GM18508 (cell line): Measurements from ENCODE around the gene NOL7.

ENCODE experiments used
- ATAC-seq: cut with Tn5 transposase; IDR thresholded peaks from one replicate; pipeline ENCODE4 v1.9.1; 2021; ENCODE audit warnings: moderate number of reproducible peaks; ENCODE audit not compliant: insufficient read depth, unreplicated experiment

Gene NOL7

DNA sequence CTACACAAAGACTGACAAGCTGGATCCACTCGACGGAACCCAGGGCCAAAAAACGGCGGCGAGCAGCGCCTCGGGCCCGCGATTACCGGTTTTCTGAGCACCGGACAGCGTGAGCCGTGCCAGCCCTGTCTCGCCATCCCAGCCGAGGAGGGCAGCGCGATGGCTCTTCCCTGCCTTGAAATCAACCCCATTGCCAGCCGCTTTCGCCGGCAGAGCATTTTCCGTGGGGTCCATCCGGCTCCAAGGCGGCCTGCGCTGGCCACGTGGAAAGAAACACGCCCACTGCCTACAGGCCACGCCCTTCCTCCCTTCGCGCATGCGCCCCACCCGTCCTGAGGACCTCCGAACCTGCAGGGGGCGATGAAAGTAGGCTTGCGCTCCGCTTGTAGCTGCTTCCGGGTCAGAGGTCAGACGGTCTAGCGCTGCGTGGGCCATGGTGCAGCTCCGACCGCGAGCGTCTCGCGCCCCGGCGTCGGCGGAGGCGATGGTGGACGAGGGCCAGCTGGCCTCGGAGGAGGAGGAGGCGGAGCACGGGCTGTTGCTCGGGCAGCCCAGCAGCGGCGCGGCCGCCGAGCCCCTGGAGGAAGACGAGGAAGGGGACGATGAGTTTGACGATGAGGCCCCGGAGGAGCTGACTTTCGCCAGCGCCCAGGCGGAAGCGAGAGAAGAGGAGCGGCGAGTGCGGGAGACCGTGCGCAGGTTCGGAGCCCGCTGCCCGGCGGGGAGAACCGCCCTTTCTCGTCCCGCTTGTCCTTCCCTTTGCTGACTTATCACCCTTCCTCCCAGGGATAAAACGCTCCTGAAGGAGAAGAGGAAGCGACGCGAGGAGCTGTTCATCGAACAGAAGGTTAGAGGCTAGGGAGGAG lies at the start of gene NOL7:
NOL7 (plus strand) TSS at position 410 of the 866 bp plus-strand sequence; CDS start at position 434, 24 bp downstream.
- peak; percentile 88 for ATAC-seq

DNA sequence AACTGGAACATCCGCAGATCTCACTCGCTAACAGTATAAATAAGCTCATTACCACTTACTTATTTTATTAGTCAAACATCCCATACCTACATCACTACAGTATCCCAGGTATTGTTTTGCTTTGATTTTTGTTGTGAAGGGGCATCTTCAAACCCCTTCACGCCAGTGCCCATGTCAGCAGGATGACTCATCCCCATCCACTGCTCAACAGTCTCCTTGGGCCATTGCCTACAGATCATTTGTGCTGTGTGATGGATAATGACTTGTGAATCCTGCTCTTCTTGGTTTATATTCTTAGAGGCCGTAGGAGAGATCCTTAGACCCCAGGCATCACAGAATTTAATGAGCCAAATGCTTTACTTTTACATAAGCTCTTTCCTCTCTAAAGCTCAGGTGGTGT lies 49.2 kb upstream of the NOL7 start:
- no peak for ATAC-seq

DNA sequence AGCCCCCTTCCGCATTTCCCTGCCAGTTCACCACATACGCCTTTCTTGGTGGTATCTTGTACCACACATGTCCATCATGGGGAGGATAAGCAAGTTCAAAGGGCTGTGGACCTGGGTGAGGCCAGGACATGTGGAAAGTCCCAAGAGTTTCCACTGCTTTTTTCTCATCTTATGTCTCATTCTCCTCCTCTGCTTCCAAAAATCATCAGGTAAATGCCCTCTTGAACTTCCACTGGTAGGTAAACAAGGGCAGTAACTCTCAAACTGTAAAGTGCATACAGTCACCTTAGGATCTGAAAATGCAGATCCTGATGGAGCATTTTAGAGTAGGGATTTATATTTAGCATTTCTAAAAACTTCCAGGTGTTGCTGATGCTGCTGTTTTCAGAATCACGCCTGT lies 48.6 kb upstream of the NOL7 start:
- ATAC-seq: no peak

DNA sequence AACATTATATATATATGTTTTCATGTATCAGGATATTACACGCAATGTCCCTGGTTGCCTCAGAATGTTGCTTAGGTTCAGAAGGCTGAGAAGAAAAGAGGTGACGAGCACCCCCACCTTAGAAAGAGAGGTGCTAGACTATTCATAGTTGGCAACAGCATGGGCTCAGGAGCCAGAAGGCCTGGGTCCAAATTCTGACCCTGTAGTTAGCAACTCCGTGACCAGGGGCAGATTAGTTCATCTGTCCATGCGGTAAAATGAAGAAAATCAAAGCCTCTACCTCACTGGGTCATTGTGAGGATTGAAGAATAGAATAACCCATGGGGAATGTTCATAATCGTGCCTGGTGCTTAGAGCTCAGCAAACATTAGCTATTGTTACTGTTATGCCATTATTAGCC lies 46.2 kb upstream of the NOL7 start:
- no peak for ATAC-seq

DNA sequence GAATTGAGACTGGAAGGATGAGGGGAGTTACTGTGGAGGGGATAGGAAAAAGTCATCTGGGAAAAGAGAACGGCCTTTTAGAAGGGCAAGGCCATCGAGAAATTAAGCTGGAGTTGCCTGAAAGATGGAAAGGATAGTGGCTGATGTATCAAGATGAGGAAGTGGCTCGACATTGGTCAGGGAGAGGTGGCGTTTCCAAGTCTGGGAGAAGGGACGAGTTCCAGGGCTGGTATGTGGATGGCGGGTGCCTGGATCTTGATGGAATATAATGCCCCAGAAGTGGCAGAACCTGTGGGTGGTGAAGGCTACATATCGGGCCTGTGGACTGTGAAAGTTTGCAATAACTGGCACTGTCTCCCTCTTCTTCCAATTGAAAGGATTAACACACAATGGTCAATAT lies 42.9 kb upstream of the NOL7 start:
- ATAC-seq: no peak

DNA sequence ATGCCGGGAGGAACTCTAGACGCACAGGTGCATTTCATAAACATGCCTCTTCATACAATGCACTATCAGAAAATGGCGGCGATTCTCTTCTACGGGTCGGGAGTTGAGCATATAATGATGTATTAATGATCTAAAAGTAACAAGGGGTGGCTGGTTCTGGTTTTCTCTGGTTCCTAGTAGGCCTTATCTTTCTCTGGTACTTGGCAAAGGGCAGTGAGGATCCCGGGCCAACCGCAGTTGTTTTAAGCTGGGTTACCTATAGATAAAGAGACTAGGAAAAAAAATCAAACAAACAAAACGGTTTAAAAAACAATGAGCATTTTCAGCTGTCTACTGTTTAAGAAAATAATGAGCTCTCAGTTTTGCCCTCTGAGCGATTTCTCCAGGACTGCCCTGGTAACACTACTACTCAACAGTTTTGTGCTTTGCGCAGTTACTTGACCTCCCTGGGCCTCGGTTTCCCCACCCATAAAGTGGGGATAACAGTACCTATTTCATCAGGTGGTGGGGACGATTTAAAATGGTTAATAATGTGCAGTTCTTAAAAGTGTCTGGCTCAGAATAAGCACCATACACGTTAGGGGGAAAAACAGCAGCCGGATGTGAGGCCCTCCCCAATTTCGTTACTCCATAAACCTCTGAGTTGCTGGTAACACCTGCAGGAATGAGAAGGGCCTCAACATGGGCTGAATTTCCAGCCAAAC lies 42.0 kb upstream of the NOL7 start:
- ATAC-seq: no peak

DNA sequence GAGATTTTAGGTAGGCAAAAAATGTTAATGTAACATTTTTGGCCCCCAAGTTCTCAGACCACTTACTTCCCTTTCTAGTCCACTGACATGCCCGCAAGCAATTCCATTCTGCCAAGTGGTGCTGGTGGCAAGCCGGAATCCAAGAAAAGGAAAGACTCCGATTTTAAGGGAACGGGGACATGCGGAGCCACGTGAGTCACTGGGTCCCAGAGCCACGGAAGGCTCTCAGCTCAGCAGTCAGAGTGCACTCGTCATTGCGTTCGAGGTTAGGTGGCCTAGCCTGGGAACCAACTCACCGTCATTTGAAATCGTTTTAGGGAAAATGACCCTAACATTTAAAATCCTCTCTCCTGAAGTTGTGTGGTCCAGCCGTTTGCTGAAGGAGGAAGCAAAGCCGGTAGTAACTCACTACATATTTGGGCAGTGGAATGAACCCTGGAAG lies 41.4 kb upstream of the NOL7 start:
- no peak for ATAC-seq

DNA sequence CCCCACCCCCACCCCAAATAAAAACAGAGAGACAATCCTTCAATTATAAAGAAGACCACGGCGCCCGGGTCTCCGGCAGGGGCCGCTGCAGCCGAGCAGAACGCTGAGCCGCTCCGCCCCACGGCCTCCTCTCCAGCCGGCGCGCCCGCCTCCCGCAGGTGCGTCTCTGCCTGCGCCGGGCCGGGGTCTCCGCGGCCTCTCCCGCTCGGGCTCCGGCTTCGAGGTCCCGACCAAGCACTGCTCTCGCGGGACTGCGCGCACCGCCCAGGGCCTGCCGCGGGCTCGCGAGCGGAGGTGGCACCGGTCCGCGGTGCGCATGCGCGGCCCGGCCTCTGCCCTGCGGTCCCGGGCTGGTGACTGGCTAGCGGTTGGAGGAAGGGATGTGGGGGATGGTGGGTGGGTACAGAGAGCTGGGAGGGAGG lies 41.0 kb upstream of the NOL7 start:
- ATAC-seq: peak; percentile 60

DNA sequence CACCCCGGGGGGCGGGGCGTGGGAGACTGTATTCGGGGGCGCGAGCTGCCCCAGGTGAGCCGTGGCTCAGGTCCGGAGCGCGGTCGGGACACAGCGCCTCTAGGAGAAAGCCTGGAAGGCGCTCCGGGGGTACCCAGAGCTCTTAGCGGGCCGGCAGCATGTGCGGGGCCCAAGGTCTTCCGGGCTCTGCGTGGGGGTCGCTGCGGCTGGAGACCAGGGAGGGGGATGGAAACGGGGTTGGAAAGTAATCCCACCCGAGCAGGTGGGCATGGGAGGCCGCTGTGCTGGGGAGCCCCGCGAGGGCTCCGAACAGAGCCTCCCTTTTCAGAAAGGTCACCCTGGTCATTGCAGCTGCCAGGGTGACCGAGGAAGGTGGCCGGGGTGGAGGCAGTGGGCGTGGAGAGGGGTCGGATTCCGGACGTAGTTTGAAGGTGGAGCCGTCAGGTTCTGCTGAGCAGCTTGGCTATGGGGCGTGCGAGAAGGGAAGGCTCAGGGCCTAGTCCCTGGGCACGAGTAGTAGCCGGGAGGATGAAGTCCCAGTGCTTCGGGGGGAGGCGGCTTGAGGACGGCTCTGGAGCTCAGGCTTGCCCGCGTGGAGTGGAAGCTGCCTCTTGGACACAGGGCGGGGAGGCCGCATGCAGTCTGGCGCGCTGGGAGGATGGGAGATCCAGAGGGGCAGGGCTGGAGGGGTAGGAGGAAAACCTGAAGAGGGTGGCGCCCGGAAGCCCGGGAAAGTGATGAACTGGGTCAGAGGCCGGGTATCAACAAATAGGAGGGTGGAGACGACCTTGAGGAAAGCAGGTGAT lies 40.4 kb upstream of the NOL7 start, which contains the start of gene SIRT5:
SIRT5 (plus strand) TSS at position 31 of the 806 bp plus-strand sequence. CDS start 9,510 bp downstream, outside the sequence.
- peak; percentile 40 for ATAC-seq

DNA sequence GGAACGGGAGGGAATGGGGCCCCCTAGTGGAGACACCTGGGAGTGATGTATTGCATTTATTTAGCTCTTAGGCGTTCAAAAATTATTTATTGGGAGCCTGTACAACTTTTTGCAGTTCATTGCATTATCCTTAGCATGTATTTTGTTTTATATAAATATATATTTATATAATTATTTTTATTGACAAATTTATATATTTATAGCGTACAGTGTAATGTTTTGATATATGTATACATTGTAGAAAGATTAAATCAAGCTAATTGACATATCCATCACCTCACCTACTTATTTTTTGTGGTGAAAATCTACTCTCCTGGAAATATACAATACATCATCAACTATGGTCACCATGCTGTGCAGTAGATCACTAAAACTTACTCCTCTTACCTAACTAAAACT lies 39.8 kb upstream of the NOL7 start:
- no peak for ATAC-seq

DNA sequence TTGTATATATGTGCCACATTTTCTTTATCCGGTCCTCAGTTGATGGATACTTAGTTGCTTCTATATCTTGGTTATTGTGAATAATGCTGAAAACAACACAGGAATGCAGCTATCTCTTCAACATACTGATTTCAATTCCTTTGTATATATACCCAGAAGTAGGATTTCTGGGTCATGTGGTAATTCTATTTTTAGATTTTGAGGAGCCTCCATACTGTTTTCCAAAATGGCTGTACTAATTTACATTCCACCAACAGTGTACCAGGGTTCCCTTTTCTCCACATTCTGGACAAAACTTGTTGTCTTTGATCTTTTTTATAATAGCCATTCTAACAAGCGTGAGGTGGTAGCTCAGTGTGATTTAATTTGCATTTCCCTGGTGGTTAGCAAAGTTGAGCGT lies 39.1 kb upstream of the NOL7 start:
- no peak for ATAC-seq

DNA sequence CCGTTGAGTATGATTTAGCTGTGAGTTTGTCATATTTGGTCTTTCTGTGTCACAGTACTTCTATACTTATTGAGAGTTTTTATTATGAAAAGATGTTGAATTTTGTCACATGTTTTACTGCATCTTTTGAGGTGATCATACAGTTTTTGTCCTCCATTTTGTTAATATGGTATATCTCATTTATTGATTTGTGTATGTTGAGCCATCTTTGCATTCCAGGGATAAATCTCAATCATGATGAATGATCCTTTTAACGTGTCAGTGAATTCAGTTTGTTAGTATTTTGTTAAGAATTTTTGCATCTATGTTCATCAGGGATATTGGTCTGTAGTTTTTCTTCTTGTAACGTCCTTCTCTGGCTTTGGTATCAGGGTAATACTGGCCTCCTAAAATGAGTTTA lies 37.2 kb upstream of the NOL7 start:
- ATAC-seq: no peak

DNA sequence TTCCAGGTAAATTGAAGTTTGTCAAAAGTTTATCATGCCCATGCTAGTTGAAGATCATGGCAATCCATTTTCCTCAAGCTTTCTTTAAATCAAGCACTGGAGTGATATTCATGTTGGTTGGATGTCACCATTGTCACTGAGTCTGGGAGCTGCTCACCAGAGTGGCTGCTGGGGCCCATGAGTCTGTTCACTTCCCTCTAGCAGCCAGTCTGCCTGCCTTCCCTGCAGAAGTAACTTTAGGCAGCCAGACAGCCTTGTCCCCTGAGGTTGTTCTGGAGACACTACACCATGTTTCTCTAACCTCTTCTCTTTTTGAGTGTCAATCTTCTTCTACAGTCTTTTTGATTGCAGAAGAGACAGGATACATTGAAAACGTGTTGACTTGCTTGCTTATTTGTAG lies 35.2 kb upstream of the NOL7 start:
- ATAC-seq: no peak

DNA sequence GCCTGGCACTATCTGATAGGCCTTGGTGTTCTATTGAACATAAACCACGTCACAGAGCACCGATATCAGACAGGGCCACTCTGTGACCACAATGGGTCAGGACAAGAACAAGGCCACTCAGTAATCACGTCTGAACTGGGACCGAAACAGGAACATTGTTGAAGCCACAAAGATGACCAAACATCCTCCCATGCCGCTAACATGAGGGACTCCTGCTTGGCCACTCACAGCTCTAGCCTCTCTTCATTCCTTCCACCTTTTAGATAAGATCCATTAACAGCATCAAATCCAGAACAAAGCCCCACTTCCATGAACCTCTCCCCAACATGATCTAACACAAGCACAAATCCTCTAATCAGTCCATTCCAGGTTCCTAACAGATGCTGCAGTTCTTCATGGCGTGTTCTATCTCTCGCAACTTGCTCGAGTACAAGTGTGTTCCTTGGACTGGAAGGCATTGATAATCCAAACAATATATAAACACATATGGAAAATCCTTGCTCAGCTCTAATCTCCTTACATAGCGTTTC lies 33.4 kb upstream of the NOL7 start:
- ATAC-seq: no peak

DNA sequence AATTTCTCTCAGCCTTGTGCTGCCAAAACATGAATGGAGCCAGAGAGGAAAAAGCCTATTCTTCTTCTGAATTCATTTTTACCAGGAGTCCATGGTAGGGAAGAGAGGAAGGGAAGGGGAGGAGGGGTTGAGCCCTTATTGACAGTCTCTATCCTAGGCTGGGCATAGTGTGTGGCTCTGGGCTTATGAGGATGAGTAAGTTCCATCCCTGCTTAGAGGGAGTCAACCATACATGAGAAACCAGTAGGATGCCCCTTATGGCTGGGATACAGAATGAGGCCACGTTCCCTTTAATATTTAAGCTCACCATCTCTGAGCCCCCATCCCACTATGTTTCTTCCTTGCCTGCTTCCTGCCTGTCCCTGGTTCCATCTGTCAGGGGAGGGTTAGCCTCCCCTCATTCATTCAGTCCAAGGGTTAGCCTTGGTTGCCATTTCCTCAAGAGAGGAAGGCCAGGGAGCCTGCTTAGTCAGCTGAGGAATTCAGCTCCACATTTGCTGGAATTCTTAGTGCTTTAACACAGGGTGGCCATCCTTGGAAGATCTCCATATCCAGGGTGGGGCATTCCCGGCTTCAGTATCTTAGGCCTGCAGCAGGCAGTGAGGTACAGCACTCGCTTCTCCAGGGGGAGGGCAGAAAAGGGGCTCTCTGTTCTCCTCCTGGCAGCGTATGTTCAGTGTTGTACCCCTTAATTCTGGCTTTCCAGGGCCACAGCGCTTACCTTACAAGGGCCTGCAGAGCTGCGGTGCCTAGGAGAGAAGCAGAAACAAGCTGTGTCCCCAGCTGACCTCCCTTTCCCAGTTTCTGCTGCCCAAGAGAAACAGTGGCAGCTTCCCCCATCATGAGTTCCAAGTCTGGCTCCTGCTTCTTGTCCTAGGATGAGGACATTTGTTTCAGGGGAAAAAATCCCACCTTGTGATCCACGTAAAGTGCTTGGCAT lies 28.3 kb upstream of the NOL7 start:
- ATAC-seq: no peak

DNA sequence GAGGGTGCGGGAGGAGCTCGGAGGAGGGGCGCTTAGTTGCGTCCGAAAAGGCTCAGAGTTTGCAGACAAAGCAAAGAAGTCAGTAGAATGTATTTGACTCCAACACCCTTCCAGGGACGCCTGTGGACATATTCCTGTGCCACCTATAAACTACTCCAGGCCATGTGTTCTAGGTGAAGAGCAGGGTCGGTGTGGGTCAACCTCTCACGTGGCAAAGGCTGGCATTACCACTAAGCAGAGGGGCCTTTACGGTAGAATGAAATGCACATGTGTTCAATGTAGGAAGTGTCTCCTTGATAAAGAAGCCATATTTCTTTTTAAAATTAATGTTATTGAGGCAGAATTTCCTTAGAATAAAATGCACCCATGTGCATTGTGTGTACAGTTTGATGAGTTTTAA lies 25.3 kb upstream of the NOL7 start:
- ATAC-seq: no peak

DNA sequence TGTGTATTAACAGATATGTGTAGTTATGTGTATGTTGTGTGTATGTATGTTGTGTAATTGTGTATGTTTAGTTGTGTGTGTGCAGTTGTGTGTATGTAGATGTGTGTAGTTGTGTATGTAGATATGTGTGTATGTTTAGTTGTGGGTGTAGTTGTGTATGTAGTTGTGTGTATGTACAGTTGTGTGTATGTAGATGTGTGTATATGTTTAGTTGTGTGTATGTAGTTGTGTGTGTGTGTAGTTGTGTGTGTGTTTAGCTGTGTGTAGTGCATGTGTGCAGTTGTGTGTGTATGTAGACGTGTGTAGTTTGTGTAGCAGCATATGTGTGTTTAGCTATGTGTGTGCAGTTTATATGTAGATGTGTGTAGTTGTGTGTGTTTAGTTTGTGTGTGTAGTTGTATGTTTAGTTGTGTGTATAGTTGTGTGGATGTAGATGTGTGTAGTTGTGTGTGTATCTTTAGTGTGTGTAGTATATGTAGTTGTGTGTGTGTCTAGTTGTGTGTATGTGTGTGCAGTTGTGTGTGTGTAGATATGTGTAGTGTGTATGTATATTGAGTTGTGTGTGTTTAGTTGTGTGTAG lies 24.5 kb upstream of the NOL7 start:
- ATAC-seq: no peak

DNA sequence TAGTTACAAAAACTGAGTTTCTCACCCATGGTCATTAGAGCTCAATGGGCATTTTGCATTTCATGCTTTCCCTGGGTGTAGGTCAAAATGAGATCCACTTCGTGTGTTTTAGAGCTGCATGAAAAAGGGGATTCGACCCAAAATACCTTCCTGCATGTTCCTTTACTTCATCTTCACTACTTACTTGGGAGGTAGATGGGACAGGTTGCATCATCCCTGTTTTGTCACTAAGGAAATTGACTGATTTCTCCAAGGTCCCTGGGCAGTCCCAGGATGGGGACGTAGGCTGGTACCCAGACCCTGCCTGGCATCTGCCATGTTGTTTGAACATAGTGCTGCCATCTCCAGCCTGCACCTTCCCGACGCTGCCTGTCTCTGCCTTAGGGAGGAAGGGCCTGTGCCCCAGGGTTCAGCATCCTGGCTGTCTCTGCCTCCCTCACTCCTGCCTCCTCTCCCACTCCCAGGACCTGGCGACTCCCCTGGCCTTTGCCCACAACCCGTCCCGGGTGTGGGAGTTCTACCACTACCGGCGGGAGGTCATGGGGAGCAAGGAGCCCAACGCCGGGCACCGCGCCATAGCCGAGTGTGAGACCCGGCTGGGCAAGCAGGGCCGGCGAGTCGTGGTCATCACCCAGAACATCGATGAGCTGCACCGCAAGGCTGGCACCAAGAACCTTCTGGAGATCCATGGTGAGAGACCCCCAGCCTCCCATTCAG lies 23.8 kb upstream of the NOL7 start:
- no peak for ATAC-seq
